ENCODE measurements around the gene ZNF136.

ZNF136 gene

DNA sequence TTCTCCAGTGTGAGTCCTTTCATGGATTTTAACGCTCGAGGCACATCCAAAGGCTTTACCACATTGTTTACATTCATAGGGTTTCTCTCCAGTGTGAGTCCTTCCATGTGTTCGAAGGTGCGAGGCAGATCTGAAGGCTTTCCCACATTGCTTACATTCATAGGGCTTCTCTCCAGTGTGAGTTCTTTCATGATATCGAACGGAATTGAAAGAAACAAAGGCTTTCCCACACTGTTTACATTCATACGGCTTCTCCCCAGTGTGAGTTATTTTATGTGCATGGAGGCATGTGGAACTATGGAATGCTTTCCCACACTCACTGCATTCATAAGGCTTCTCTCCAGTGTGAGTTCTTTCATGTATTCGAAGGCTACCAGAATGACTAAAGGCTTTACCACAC is 17.5 kb upstream of the ZNF136 start:
- in situ Hi-C loops (cut with HindIII; ENCODE audit: low pct_ligation_motif_present, low sequenced_read_pairs) = no loop called here
- DNase-seq = no peak
- Histone ChIP-seq H3K4me3 (ENCODE audit: low read depth, low read length) (no peak overlapping the region), H3K27ac (no peak overlapping the region), H3K36me3 (replicated peaks) (peaks cover 26% of the 10 kb centered on the region), H3K27me3 (replicated peaks) (no peaks in the 10 kb centered on the region)
- TF ChIP-seq CTCF (IDR thresholded peaks at IDR 0.05; ENCODE audit: low read depth, low read length, missing control alignments) = no peak

- H3K4me3 ChIP-seq (ENCODE audit: low read depth, low read length) = peak overlapping the region; percentile 83
- peaks cover 3% of the 10 kb centered on the region for H3K36me3 ChIP-seq (replicated peaks)
- TF ChIP-seq CTCF (IDR thresholded peaks at IDR 0.05; ENCODE audit: low read depth, low read length, missing control alignments) = no peak
- H3K27me3 ChIP-seq (replicated peaks) = no peaks in the 10 kb centered on the region
- DNase-seq = no peak
- in situ Hi-C loops (cut with HindIII; ENCODE audit: low pct_ligation_motif_present, low sequenced_read_pairs) = no loop called here
- no peak overlapping the region for H3K27ac ChIP-seq
Measured at GRCh38 chr19:12155324-12155860, 7.5 kb upstream of the ZNF136 start.

DNA sequence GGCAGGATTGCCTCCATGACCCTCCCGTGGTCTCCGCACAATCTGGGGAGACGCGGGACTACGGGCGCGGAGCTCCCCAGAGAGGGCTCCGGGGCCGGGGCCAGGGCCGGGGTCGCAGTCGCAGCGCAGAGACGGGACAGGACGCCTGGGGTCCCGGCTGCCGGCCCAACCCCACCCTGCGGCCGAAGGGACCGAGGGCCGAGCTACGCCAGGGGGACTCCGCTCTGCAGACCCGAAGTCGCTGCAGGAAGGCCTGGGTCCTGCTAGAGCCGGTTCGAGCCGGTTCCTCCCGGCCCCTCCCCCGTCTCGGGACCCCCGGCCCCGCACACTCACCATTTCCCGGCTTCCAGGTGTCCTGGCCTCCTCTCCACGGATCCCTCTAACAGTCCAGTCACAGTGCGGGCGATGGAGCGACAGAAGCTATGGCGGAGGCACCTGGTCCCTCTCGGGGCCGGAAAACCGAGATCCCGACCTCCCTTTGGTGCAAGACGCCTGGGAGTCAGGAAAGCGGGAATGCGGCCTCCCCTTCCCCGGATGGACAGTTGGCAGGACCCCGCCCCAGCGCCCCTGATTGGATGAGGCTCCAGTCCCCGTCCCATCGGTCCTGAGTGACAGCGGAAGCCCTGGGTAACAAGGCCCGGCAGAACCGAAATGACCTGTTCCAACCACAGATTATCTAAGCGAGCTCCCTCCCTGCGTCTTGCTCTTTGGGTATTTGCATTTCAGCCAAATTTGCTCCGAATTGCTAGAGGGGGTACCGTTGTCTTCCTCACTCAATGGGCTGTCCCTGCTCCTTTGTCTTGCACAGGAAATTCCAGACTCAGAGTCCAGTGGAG is 6.5 kb upstream of the ZNF136 start, which contains the start of gene ZNF625:
ZNF625 (minus strand) TSS at position 512 of the 836 bp plus-strand sequence; CDS start at position 336, 176 bp downstream.
- peak; percentile 85 for DNase-seq
- H3K4me3 ChIP-seq (ENCODE audit: low read depth, low read length) = peak within 1 kb of the TSS; percentile 83
- no peaks in the 10 kb centered on the region for H3K36me3 ChIP-seq (replicated peaks)
- TF ChIP-seq CTCF (IDR thresholded peaks at IDR 0.05; ENCODE audit: low read depth, low read length, missing control alignments) = no peak
- H3K27ac ChIP-seq = peak within 1 kb of the TSS; percentile 43
- in situ Hi-C loops (cut with HindIII; ENCODE audit: low pct_ligation_motif_present, low sequenced_read_pairs) = no loop called here
- H3K27me3 ChIP-seq (replicated peaks) = no peaks in the 10 kb centered on the region

GRCh38 chr19:12159773-12160414 is 3.0 kb upstream of the ZNF136 start:
- no peak overlapping the region for H3K27ac ChIP-seq
- no peak for DNase-seq
- TF ChIP-seq CTCF (IDR thresholded peaks at IDR 0.05; ENCODE audit: low read depth, low read length, missing control alignments) = no peak
- peaks cover 3% of the 10 kb centered on the region for H3K36me3 ChIP-seq (replicated peaks)
- H3K27me3 ChIP-seq (replicated peaks) = no peaks in the 10 kb centered on the region
- in situ Hi-C loops (cut with HindIII; ENCODE audit: low pct_ligation_motif_present, low sequenced_read_pairs) = no loop called here
- no peak overlapping the region for H3K4me3 ChIP-seq (ENCODE audit: low read depth, low read length)

DNA sequence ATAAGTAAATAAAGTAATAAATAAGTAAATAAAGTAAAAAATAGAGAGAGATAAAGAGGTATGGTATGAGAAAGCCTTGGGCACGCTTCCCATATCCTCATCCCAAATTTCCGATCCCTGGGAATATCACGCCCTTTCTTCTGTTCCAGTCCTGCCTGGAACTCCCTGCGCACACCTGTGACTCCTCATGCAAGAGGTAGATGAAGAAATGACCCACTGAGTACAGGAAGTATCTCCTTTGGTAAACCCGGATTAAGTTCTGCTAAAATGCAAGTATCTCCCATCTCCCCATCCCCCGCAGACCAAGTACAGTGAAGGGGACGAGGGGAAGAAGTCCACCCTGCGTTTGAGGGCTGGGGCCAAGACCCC is 399 bp upstream of the ZNF136 start:
- H3K27me3 ChIP-seq (replicated peaks) = no peaks in the 10 kb centered on the region
- peaks cover 3% of the 10 kb centered on the region for H3K36me3 ChIP-seq (replicated peaks)
- H3K4me3 ChIP-seq (ENCODE audit: low read depth, low read length) = peak overlapping the region; percentile 92
- in situ Hi-C loops (cut with HindIII; ENCODE audit: low pct_ligation_motif_present, low sequenced_read_pairs) = no loop called here
- no peak overlapping the region for H3K27ac ChIP-seq
- no peak for DNase-seq
- TF ChIP-seq CTCF (IDR thresholded peaks at IDR 0.05; ENCODE audit: low read depth, low read length, missing control alignments) = no peak
